Muscle layer of colon (tissue), 2 donors: ENCODE measurements around the gene DRAM2.
"Not testable (repeated sequence)": the region's sequence is repeated elsewhere in the genome, so short reads cannot be mapped to it uniquely, and the experiment has no call there.

Experiments used
- H3K27ac ChIP-seq: one replicate; pipeline ENCODE4 v1.7.0; 2013; ENCODE audit warnings: low read depth, mild to moderate bottlenecking, low read length, moderate library complexity
- H3K27me3 ChIP-seq, 2 donors: one replicate each; pipeline ENCODE4 v1.7.0; 2013; ENCODE audit warnings: low read length in 2 of 2, mild to moderate bottlenecking in 2 of 2; ENCODE audit not compliant: insufficient read depth in 2 of 2, control insufficient read depth in 1 of 2
- H3K36me3 ChIP-seq: one replicate; pipeline ENCODE4 v1.7.0; 2013; ENCODE audit warnings: mild to moderate bottlenecking, low read length; ENCODE audit not compliant: insufficient read depth
- H3K4me1 ChIP-seq: one replicate; pipeline ENCODE4 v1.7.0; 2013; ENCODE audit warnings: mild to moderate bottlenecking, low read length; ENCODE audit not compliant: insufficient read depth
- H3K4me3 ChIP-seq, 2 donors: one replicate each; pipeline ENCODE4 v1.7.0; 2013; ENCODE audit warnings: low read length in 2 of 2, low read depth in 1 of 2, mild to moderate bottlenecking in 1 of 2, moderate library complexity in 1 of 2
- H3K9ac ChIP-seq: one replicate; pipeline ENCODE4 v1.7.0; 2013; ENCODE audit warnings: low read length
- H3K9me3 ChIP-seq: one replicate; pipeline ENCODE4 v1.7.0; 2013; ENCODE audit warnings: mild to moderate bottlenecking, low read length
- donor health status: abdominal sarcoma.
- donor health status: Adenocarcinoma of cecum.

Gene DRAM2

DNA sequence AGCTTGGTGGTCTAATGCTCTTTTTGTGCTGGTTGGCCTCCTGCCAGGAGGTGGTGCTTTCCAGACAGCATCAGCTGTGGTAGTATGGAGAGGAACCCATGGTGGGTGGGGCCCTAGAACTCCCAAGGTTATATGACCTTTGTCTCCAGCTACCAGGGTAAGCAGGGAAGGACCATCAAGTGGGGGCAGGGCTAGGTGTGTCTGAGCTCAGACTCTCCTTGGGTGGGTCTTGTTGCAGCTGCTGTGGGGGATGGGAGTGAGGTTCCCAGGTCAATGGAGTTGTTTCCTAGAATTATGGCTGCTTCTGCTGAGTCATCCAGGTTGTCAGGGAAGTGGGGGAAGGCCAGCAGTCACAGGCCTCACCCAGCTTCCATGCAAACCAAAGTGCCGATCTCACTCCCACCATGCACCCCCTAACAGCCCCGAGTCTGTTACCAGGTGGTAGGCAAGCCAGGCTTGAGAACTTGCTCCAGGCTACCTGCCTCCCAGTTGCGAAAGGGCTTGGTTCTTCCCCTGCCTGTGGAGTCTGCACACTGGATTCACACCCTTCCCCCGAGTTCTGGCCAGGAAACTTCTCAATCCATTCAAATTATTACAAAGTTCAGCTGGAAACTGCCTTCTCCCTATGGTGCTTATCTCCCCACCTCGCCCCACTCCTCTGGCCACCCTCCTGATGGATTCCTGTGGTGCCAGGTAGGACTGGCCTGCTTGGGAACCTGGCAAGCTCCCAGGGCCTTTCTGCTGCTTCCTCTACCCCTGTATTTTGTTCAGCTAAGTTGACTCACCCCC is 37.8 kb downstream of the DRAM2 start:
- Histone ChIP-seq H3K9me3 (peaks cover 3% of the 10 kb centered on the region), H3K9ac (no peak overlapping the region), H3K36me3 (no peaks in the 10 kb centered on the region), H3K4me1 (no peaks in the 10 kb centered on the region), H3K27ac (no peak overlapping the region), H3K27me3 (no peaks in the 10 kb centered on the region), H3K4me3 (no peak overlapping the region)

DNA sequence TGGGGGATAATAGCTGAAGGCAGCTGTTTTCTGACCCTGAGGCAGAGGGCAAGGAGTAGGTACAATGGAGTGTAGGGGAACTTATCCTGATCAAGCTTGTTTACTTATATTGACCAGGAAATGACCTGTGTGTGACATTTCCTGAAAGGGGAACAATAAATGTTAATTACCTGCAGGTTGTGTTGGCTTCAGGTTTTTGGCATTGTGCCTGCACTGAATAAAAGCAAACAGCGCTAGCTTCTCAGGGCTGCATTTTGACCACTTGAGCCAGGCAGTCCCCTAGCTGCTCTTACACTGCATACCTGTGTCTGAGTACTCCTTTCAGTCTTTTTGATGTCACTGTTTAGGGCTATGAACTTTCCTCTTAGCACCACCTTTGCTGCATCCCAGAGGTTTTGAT is 40.6 kb downstream of the DRAM2 start:
- Histone ChIP-seq H3K36me3 (no peaks in the 10 kb centered on the region), H3K27ac (no peak overlapping the region), H3K9ac (no peak overlapping the region), H3K27me3 (no peaks in the 10 kb centered on the region), H3K9me3 (peaks cover 3% of the 10 kb centered on the region), H3K4me1 (no peaks in the 10 kb centered on the region), H3K4me3 (no peak overlapping the region)

- no peak overlapping the region for H3K4me3 ChIP-seq
- H3K27ac ChIP-seq: no peak overlapping the region
- peaks cover 3% of the 10 kb centered on the region for H3K9me3 ChIP-seq
- no peak overlapping the region for H3K9ac ChIP-seq
- H3K4me1 ChIP-seq: no peaks in the 10 kb centered on the region
- H3K27me3 ChIP-seq: no peaks in the 10 kb centered on the region
- H3K36me3 ChIP-seq: no peaks in the 10 kb centered on the region
These were observed 42.4 kb downstream of the DRAM2 start for GRCh38 chr1:111097356-111098099.

DNA sequence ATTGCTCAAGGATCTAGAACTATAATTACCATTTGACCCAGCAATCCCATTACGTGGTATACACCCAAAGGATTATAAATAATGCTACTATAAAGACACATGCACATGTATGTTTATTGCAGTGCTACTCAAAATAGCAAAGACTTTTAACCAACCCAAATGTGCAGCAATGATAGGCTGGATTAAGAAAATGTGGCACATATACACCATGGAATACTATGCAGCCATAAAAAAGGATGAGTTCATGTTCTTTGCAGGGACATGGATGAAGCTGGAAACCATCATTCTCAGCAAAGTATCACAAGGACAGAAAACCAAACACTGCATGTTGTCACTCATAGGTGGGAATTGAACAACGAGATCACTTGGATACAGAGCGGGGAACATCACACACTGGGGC is 44.5 kb downstream of the DRAM2 start:
- H3K9ac ChIP-seq, H3K4me3 ChIP-seq, H3K36me3 ChIP-seq, H3K27ac ChIP-seq, H3K27me3 ChIP-seq, H3K9me3 ChIP-seq, H3K4me1 ChIP-seq: not testable (repeated sequence)

DNA sequence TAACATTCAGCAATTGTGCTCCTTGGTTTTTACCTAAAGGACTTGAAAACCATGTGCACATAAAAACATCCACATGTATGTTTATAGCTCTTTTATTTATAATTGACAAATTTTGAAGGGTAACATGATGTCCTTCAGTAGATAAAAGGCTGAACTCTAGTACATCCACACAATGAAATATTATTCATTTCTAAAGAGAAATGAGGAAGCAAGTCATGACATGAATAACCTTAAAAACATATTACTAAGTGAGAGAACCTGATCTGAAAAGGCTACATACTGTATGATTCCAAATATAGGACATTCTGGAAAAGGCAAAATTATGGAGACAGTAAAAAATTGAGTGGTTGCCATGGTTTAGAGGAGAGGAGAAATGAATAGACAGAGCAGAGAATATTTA is 50.3 kb downstream of the DRAM2 start:
- Histone ChIP-seq H3K27me3 (no peaks in the 10 kb centered on the region), H3K9me3 (peaks cover 5% of the 10 kb centered on the region), H3K9ac (no peak overlapping the region), H3K27ac (no peak overlapping the region), H3K4me1 (no peaks in the 10 kb centered on the region), H3K36me3 (no peaks in the 10 kb centered on the region), H3K4me3 (no peak overlapping the region)

GRCh38 chr1:111085676-111086075 is 54.2 kb downstream of the DRAM2 start:
- Histone ChIP-seq H3K9me3 (peaks cover 6% of the 10 kb centered on the region), H3K4me3 (no peak overlapping the region), H3K36me3 (no peaks in the 10 kb centered on the region), H3K27ac (no peak overlapping the region), H3K27me3 (no peaks in the 10 kb centered on the region), H3K4me1 (no peaks in the 10 kb centered on the region), H3K9ac (no peak overlapping the region)

DNA sequence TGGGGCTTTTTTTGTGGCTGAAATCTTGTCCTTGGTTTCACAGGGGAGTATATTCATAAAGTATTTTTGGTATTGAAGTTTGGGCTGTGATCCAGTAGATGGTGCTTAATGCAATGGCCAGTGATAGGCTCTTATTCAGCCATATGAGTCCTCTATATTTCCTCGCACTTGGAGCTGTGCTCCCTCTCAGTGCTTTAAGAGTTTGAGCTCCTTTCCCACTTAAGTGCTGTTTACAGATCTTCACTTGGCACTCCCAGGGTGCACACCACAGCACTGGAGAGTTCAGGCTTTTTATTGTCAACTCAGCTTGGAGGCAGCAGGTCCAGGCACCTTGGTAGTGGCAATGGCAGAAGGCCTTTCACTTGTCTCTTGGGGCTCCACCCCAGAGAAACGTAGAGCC is 54.9 kb downstream of the DRAM2 start:
- Histone ChIP-seq H3K27me3 (no peaks in the 10 kb centered on the region), H3K4me3 (no peak overlapping the region), H3K27ac (no peak overlapping the region), H3K4me1 (no peaks in the 10 kb centered on the region), H3K9me3 (peaks cover 6% of the 10 kb centered on the region), H3K36me3 (no peaks in the 10 kb centered on the region), H3K9ac (no peak overlapping the region)

GRCh38 chr1:111082421-111083203 is 57.3 kb downstream of the DRAM2 start:
- Histone ChIP-seq H3K4me3 (no peak overlapping the region), H3K9ac (no peak overlapping the region), H3K27me3 (no peaks in the 10 kb centered on the region), H3K4me1 (no peaks in the 10 kb centered on the region), H3K9me3 (peaks cover 6% of the 10 kb centered on the region), H3K36me3 (no peaks in the 10 kb centered on the region), H3K27ac (no peak overlapping the region)

DNA sequence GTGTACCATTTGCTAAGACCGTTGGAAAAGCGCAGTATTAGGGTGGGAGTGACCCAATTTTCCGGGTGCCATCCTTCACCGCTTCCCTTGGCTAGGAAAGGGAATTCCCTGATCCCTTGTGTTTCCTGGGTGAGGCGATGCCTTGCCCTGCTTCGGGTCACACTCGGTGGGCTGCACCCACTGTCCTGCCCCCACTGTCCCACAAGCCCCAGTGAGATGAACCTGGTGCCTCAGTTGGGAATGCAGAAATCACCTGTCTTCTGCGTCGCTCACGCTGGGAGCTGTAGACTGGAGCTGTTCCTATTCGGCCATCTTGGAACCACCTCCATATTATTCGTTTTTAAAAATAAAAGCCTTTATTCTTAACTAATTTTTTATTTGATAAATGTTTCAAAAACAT is 60.6 kb downstream of the DRAM2 start:
- H3K27me3 ChIP-seq, H3K27ac ChIP-seq, H3K36me3 ChIP-seq, H3K9ac ChIP-seq, H3K4me3 ChIP-seq, H3K4me1 ChIP-seq, H3K9me3 ChIP-seq: not testable (repeated sequence)

- not testable (repeated sequence) for H3K27me3 ChIP-seq
These were observed 62.6 kb downstream of the DRAM2 start for GRCh38 chr1:111077312-111077711.

More at GRCh38 chr1:111077312-111077711, 62.6 kb downstream of the DRAM2 start:
- not testable (repeated sequence) for H3K36me3 ChIP-seq, H3K4me1 ChIP-seq, H3K9ac ChIP-seq, H3K4me3 ChIP-seq, H3K9me3 ChIP-seq, H3K27ac ChIP-seq
